ENCODE results near the gene TM4SF1.

Gene TM4SF1

DNA sequence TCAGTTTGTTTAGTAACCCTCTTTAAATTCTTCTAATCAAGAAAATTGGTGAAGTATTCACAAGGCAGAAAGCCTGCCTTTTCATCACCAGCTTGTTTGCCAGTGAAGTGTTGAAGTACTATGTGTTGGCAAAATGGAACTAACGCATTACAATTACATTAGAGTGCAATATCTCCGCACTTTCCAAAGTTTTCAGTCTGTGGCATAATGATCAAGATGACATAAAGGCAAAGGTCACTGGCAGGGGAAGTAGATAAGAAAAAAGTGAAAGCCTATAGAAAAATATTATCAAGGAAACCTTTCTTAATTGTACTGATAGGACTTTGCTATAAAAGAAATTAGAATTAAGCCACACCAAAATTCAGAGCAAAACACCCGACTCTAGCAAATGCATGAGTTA, 25.0 kb upstream of the TM4SF1 start:
- H3K4me3 ChIP-seq (ENCODE audit: low read depth, low read length), result no peak overlapping the region
- TF ChIP-seq, protein P1, sequence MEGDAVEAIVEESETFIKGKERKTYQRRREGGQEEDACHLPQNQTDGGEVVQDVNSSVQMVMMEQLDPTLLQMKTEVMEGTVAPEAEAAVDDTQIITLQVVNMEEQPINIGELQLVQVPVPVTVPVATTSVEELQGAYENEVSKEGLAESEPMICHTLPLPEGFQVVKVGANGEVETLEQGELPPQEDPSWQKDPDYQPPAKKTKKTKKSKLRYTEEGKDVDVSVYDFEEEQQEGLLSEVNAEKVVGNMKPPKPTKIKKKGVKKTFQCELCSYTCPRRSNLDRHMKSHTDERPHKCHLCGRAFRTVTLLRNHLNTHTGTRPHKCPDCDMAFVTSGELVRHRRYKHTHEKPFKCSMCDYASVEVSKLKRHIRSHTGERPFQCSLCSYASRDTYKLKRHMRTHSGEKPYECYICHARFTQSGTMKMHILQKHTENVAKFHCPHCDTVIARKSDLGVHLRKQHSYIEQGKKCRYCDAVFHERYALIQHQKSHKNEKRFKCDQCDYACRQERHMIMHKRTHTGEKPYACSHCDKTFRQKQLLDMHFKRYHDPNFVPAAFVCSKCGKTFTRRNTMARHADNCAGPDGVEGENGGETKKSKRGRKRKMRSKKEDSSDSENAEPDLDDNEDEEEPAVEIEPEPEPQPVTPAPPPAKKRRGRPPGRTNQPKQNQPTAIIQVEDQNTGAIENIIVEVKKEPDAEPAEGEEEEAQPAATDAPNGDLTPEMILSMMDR (IDR thresholded peaks at IDR 0.05; ENCODE audit: low read depth, low read length), result no peak

DNA sequence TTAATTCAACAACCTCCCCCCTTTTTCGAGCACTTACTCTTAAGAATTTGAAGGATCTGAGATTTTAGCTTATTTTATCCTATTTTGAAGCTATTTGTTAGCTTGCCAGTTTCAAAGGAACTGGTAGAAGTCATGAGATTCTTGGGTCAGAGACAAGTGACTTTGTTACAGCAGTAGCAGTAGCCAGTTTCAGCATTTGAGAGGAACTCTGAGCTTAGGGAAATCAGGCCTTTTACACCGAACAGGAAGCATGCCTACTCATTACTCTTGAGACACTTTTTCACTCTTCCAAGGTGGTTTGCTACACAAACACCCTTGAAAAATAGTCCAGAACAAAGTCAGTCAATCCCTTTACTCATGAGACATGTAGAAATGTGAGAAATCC, 24.5 kb upstream of the TM4SF1 start:
- TF ChIP-seq, protein P1 (IDR thresholded peaks at IDR 0.05; ENCODE audit: low read depth, low read length), result no peak
- H3K4me3 ChIP-seq (ENCODE audit: low read depth, low read length), result no peak overlapping the region

DNA sequence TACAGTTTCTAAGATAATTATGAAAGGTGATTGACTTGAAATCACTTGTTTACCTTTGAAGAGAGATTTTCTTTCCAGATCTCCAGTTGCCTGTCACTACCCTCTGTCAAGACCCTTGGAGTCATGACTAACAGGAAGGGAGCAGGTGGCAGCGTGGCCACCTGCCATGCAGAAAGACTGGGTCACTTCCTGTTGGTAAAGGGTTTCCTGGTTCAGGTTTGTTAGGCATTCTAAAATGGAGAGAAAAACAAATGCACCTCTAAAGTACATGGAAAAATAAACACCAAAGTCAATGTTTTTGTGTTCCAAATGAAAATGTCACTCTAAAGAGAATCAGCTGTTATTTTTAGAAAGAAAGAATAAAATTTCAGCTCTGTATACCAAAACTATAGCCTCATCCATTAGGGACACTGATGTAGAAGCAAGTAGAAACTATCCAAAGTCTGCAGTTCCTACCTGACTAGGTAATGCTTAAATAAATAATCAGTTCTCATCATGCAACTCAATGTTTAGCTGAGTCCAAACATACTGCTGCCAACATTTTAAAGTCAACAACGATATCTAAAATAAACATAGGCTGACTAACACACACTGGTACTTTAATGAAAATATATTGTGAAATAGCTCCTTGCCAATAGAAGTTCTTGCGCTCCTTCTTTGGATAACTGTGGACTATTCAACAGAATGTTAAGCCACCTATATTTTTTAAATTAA, 23.9 kb upstream of the TM4SF1 start:
- TF ChIP-seq, protein P1 (IDR thresholded peaks at IDR 0.05; ENCODE audit: low read depth, low read length), result no peak
- H3K4me3 ChIP-seq (ENCODE audit: low read depth, low read length), result no peak overlapping the region

DNA sequence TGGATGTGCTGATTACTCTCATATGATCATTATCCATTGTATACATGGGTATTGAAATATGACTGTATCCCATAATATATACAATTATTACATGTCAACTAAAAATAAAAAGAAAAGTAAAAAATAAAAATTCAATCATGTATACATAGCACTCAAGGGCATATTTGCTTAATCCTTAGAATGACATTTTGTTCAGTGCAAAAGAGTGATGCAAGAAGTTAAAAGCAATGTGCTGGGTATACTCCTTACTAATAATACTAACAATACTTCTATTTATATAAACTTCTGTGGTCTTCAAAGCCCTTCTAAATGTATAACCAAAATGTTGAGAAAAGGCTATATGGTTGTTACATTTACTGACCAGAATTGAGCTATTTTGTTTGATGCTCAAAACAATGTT, 23.2 kb upstream of the TM4SF1 start:
- TF ChIP-seq, protein P1 (IDR thresholded peaks at IDR 0.05; ENCODE audit: low read depth, low read length), result no peak
- no peak overlapping the region for H3K4me3 ChIP-seq (ENCODE audit: low read depth, low read length)

DNA sequence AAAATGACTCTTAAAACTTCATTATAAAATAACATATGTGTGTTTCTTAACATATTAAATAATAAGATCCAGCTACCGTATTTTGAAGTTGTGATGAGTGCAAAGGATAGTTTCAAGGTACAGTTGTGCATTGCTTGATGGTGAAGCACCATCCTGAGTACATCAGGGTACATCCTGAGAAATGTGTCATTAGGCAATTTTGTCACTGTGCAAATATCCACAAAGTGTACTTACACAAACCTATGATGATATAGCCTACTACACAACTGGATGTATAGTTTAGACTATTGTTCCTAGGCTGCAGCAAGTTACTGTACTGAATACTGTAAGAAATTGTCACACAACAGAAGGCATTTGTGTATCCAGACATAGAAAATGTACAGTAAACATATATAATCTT, 20.8 kb upstream of the TM4SF1 start:
- TF ChIP-seq, protein P1 (IDR thresholded peaks at IDR 0.05; ENCODE audit: low read depth, low read length), result no peak
- H3K4me3 ChIP-seq (ENCODE audit: low read depth, low read length), result no peak overlapping the region

DNA sequence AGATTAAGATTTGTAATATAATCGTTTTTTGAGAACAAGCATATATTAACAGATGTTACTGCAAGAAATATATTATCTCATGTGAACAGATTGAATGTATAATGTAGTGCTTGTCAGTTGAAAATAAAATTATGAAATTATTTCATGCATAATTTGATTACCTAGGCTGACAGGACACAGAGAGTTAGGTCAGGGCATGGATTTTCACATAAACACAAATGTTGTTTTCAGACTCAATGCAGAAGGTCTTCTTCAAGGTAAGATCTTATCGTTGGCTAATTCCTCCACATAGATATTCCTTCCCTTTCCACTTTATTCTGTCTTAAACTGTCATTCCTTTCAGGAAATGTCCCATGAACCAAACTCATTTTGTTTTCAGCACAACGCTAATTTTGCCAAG, 20.1 kb upstream of the TM4SF1 start:
- TF ChIP-seq, protein P1 (IDR thresholded peaks at IDR 0.05; ENCODE audit: low read depth, low read length), result no peak
- no peak overlapping the region for H3K4me3 ChIP-seq (ENCODE audit: low read depth, low read length)

DNA sequence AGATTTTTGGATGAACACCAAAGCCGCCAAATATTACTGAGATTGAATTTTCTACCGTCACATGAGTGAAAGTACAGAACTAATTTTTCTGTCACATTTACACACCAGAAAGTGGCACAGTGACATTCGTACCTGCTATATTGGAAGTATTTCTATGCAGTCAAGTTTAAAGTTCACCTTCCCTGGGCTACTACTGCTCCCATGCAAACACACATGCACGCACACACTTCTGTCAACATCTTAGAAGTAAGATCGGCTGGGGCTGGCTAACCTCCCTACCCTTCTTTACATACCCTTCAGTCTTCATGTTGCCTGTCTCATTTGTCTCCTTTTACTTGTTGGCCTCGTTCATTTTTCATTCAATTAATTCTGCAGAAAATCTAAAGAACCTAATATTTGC, 19.0 kb upstream of the TM4SF1 start:
- TF ChIP-seq, protein P1 (IDR thresholded peaks at IDR 0.05; ENCODE audit: low read depth, low read length), result no peak
- H3K4me3 ChIP-seq (ENCODE audit: low read depth, low read length), result no peak overlapping the region

All from WI38 (cell line).